HG03457 (cell line): ENCODE data around the gene TEX28.
"Not testable (repeated sequence)": the region's sequence is repeated elsewhere in the genome, so short reads cannot be mapped to it uniquely, and the experiment has no call there.

ENCODE experiments used
- ATAC-seq: cut with Tn5 transposase; IDR thresholded peaks from one replicate; pipeline ENCODE4 v1.9.1; 2021; ENCODE audit warnings: moderate number of reproducible peaks; ENCODE audit not compliant: unreplicated experiment

Gene TEX28

GRCh38 chrX:154310616-154311536 is 16.0 kb upstream of the TEX28 start:
- ATAC-seq = no peak

GRCh38 chrX:154309041-154309775 is 14.3 kb upstream of the TEX28 start:
- ATAC-seq = no peak

GRCh38 chrX:154308108-154308946 is 13.4 kb upstream of the TEX28 start:
- ATAC-seq = no peak

- ATAC-seq = no peak
These were observed 12.3 kb upstream of the TEX28 start for GRCh38 chrX:154307202-154307601.

- no peak for ATAC-seq
These were observed 10.7 kb upstream of the TEX28 start for GRCh38 chrX:154305541-154306205.

- no peak for ATAC-seq
These were observed 9.9 kb upstream of the TEX28 start for GRCh38 chrX:154304846-154305245.

GRCh38 chrX:154303476-154303875 is 8.6 kb upstream of the TEX28 start:
- no peak for ATAC-seq

- ATAC-seq = not testable (repeated sequence)
These were observed 8.1 kb upstream of the TEX28 start for GRCh38 chrX:154302998-154303397.

- ATAC-seq = no peak
These were observed 5.9 kb upstream of the TEX28 start for GRCh38 chrX:154300816-154301215.

GRCh38 chrX:154298312-154298711 is 3.4 kb upstream of the TEX28 start:
- ATAC-seq = no peak

- ATAC-seq = no peak
These were observed 1.8 kb upstream of the TEX28 start for GRCh38 chrX:154296731-154297130.

GRCh38 chrX:154295664-154296310 is 863 bp upstream of the TEX28 start, which contains the start of gene TKTL1:
Gene TKTL1 (plus strand): TSS chrX:154295795. CDS start chrX:154295860, 65 bp downstream.
- no peak for ATAC-seq

- ATAC-seq = not testable (repeated sequence)
These were observed 8.5 kb downstream of the TEX28 start for GRCh38 chrX:154286406-154286805.

- ATAC-seq = not testable (repeated sequence)
These were observed 10.2 kb downstream of the TEX28 start for GRCh38 chrX:154284489-154285338.

- not testable (repeated sequence) for ATAC-seq
These were observed 25.7 kb downstream of the TEX28 start for GRCh38 chrX:154269245-154269644.

- ATAC-seq = not testable (repeated sequence)
These were observed 31.9 kb downstream of the TEX28 start for GRCh38 chrX:154263072-154263471.

GRCh38 chrX:154258711-154259110 is 36.2 kb downstream of the TEX28 start:
- not testable (repeated sequence) for ATAC-seq

- not testable (repeated sequence) for ATAC-seq
These were observed 37.6 kb downstream of the TEX28 start, which contains the start of gene OPN1MW3 for GRCh38 chrX:154257282-154257681. Gene OPN1MW3 (plus strand): TSS chrX:154257582. CDS start chrX:154257620, 38 bp downstream.

GRCh38 chrX:154248076-154248475 is 46.8 kb downstream of the TEX28 start:
- ATAC-seq = not testable (repeated sequence)
